ENCODE data around the gene CFB. TPM values are rescaled to one million over a fixed set of nuclear protein-coding genes. Genes with fewer than 3 reads are reported as not detected.
"Not testable (repeated sequence)": the region's sequence is repeated elsewhere in the genome, so short reads cannot be mapped to it uniquely, and the experiment has no call there.

Gene CFB
- total and polyA plus RNA-seq, 9 donors: 1.0 to 4.8 (median 1.9) TPM

DNA sequence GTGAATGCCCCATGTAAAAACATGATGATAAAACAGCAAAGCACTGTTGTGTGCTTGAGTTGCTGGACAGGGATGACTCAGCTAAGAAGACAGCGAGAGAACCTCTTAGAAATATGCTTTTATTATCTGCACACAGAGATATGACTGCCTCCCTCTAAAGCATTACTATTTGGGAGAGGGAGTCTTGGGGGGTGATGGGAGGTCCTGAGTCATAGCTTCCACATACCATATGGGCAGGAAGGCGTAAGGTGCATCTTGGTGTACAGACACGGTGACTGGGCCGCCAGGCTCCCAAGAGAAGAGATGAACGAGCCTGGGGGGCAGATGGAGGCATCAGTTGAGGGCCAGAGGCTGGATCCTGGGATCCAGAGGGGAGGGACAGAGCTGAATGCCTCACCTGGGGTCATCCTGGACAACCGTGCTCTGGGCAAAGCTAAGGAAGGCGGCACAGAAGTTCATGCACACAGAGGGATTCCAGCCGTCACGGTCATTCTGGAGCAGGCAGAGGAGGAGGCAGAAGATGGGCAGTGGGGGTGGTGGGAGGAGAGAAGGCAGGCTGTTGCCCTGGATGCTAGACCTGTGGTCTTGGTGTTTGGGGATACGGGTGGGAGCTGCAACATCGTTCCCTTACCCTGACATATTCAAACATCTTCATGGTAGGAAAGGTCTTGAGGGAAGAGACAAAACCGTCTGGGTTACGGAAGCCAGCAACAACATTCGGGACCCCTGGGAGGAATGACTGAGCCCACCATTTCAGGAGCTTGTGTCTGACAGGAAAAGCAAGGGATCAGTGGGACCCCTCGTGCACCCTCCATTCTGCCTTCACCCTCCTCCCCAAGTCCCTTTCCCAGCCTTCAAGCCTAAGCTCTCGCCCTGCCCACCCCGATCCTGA lies 24.1 kb downstream of the CFB start:
- Histone ChIP-seq H3K4me1 (ENCODE audit: control insufficient read depth, insufficient read depth, low read length) (peaks cover 21% of the 10 kb centered on the region), H3K27ac (ENCODE audit: low read length) (no peak overlapping the region), H3K36me3 (ENCODE audit: control insufficient read depth, insufficient read depth, low read length) (peaks cover 54% of the 10 kb centered on the region), H3K4me3 (ENCODE audit: low read length) (no peak overlapping the region), H3K9me3 (replicated peaks; ENCODE audit: control insufficient read depth, low read depth, low read length) (no peaks in the 10 kb centered on the region), H3K27me3 (ENCODE audit: control insufficient read depth, insufficient read depth, low read length) (no peaks in the 10 kb centered on the region)
- DNase-seq: no peak
- WGBS (ENCODE audit: insufficient coverage): 67% methylated on average over 6 of the region's 17 CpGs

DNA sequence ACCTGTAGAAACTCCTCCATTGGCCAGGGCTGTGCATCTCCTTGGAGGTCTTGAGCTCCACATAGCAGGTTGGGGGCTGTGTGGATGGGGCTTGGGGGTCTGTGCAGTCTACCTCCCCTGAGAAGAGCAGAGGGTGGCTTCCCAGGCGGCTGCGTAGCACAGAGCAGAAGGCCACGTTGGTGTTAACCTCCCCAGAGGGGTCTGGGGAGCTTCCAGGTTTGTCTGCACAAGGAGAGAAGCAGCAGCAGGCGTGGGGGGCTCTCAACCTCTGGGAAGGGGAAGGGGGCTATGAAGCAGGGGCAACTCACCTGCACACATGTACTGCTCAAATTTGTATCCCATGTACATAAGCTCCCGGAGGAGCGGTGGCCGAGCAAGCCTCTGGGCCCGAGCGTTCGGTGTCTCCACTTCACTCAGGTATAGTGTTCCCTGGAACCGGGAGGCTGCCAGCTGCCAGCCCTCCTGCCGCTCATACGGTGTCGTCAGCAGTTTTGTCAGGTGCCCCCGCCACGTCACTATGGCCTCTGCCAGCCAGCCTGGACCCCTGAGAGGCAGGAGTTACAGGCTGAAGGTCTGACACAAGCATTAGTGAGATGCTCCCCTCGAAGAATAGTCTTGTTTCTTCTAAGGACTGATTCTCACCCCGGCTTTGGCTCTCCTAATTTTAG lies 24.8 kb downstream of the CFB start:
- H3K27me3 ChIP-seq (ENCODE audit: control insufficient read depth, insufficient read depth, low read length): no peaks in the 10 kb centered on the region
- peaks cover 48% of the 10 kb centered on the region for H3K36me3 ChIP-seq (ENCODE audit: control insufficient read depth, insufficient read depth, low read length)
- 76% methylated on average over 16 of the region's 18 CpGs for WGBS (ENCODE audit: insufficient coverage)
- no peaks in the 10 kb centered on the region for H3K9me3 ChIP-seq (replicated peaks; ENCODE audit: control insufficient read depth, low read depth, low read length)
- DNase-seq: no peak
- peaks cover 21% of the 10 kb centered on the region for H3K4me1 ChIP-seq (ENCODE audit: control insufficient read depth, insufficient read depth, low read length)
- H3K4me3 ChIP-seq (ENCODE audit: low read length): peak overlapping the region; percentile 86
- peak overlapping the region; percentile 99 for H3K27ac ChIP-seq (ENCODE audit: low read length)

DNA sequence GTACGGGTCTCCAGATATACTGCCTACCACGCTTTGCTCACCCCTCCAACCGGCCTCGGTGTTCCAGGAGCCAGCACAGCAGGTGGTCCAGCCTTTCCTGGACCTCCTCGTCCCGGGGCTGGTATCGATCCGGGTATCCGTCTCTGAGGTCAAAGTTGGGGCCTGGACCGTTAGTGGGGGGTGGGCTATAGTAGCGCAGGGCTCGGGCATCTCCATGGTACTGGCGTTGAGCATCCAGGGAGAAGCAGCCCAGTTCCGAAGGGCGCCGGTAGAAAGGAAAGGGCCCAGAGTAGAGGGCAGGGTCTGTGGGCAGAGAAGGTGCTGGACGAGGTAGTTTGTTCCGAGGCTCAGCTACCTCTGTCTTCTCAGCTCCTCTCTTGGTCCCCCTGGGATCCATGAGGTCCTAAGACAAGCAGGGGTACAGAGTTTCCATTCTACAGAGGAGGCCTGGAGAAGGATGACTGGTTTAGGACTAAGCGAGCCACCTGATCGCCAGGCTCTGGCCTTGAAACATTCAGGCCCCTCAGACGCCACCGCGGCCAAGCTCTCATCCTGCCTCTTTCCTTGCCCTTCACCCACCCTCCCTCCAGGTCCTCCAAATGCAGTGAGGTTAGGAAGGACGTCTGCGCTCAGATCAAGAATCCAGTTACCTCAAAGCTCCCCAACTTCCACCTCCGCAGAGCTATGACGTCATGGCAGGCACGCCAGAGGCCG lies 25.5 kb downstream of the CFB start:
- Histone ChIP-seq H3K27ac (ENCODE audit: low read length) (peak overlapping the region; percentile 99), H3K27me3 (ENCODE audit: control insufficient read depth, insufficient read depth, low read length) (no peaks in the 10 kb centered on the region), H3K36me3 (ENCODE audit: control insufficient read depth, insufficient read depth, low read length) (peaks cover 43% of the 10 kb centered on the region), H3K4me1 (ENCODE audit: control insufficient read depth, insufficient read depth, low read length) (peaks cover 21% of the 10 kb centered on the region), H3K9me3 (replicated peaks; ENCODE audit: control insufficient read depth, low read depth, low read length) (no peaks in the 10 kb centered on the region), H3K4me3 (ENCODE audit: low read length) (peak overlapping the region; percentile 86)
- no peak for DNase-seq
- WGBS (ENCODE audit: insufficient coverage): 21% methylated on average over 16 of the region's 29 CpGs

DNA sequence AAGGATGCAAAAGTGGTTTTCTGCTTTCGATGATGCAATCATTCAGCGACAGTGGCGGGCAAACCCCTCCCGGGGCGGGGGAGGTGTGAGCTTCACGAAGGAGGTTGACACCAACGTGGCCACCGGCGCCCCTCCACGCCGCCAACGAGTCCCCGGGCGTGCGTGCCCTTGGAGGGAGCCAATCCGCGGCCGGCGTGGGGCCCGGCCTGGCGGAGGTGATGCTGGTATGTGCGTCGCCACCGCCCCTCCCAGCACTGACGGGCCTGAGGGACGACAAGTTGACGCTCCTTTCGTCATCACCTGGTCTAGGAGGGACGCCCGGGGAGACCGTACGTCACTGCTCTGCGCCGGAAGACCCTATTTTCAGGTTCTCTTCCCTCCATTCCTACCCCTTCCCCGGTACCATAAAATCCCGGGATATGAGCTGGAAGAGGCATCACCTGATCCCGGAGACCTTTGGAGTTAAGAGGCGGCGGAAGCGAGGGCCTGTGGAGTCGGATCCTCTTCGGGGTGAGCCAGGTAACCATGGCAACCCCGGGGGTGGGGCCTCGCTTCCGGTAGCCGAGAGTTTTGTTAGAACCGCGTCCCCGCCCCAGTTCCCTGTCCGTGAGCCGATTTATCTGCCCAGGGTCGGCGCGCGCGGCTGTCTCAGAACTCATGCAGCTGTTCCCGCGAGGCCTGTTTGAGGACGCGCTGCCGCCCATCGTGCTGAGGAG lies 26.3 kb downstream of the CFB start, which contains the start of gene DXO:
TSS of gene DXO (minus strand) at position 146 of the 716 bp plus-strand sequence. CDS start 463 bp downstream, outside the sequence.
- H3K4me3 ChIP-seq (ENCODE audit: low read length): peak within 1 kb of the TSS; percentile 86
- no peaks in the 10 kb centered on the region for H3K9me3 ChIP-seq (replicated peaks; ENCODE audit: control insufficient read depth, low read depth, low read length)
- peaks cover 21% of the 10 kb centered on the region for H3K4me1 ChIP-seq (ENCODE audit: control insufficient read depth, insufficient read depth, low read length)
- peak within 1 kb of the TSS; percentile 99 for H3K27ac ChIP-seq (ENCODE audit: low read length)
- WGBS (ENCODE audit: insufficient coverage): under 1% methylated on average over 59 of the region's 62 CpGs
- H3K27me3 ChIP-seq (ENCODE audit: control insufficient read depth, insufficient read depth, low read length): no peaks in the 10 kb centered on the region
- DNase-seq: peak; percentile 98
- peaks cover 35% of the 10 kb centered on the region for H3K36me3 ChIP-seq (ENCODE audit: control insufficient read depth, insufficient read depth, low read length)

DNA sequence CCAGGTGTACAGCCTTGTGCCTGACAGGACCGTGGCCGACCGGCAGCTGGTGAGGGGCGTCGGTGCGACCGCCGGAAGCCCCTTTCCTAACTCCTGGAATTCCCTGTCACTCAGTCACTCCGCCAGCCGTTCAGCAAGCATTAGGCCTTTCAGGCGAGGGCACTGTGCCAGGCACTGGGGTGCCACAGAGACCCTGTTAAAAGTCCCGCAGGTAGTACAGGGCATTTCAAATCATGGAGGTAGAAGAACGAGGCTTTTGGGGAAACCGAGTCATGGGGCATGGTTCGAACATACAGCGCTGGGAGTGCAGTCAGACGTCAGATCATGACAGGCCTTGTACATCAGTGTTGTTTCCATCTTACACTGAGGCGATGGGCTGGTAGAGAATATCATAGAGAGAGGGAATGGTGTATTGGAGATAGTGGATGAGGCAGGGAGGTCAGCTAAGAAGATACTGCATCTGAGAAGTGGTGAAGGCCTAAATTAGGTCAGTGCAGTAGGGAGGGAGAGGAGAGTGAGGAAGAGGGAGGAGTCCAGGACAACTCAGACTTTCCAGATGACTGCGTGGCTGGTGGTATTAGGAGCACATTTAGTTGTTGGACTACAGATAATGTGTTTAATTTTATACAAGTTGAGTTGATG lies 26.9 kb downstream of the CFB start:
- H3K27me3 ChIP-seq (ENCODE audit: control insufficient read depth, insufficient read depth, low read length): no peaks in the 10 kb centered on the region
- 7% methylated on average over 17 of the region's 19 CpGs for WGBS (ENCODE audit: insufficient coverage)
- peak; percentile 66 for DNase-seq
- H3K36me3 ChIP-seq (ENCODE audit: control insufficient read depth, insufficient read depth, low read length): peaks cover 29% of the 10 kb centered on the region
- peak overlapping the region; percentile 99 for H3K27ac ChIP-seq (ENCODE audit: low read length)
- peak overlapping the region; percentile 86 for H3K4me3 ChIP-seq (ENCODE audit: low read length)
- peaks cover 21% of the 10 kb centered on the region for H3K4me1 ChIP-seq (ENCODE audit: control insufficient read depth, insufficient read depth, low read length)
- H3K9me3 ChIP-seq (replicated peaks; ENCODE audit: control insufficient read depth, low read depth, low read length): no peaks in the 10 kb centered on the region

DNA sequence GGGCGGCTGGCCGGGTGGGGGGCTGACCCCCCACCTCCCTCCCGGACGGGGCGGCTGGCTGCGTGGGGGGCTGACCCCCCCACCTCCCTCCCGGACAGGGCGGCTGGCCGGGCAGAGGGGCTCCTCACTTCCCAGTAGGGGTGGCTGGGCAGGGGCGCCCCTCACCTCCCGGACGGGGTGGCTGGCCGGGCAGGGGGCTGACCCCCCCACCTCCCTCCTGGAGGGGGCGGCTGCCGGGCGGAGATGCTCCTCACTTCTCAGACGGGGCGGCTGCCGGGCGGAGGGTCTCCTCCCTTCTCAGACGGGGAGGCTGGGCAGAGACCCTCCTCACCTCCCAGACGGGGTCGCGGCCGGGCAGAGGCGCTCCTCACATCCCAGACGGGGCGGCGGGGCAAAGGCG lies 30.2 kb downstream of the CFB start:
- DNase-seq; H3K27ac ChIP-seq (ENCODE audit: low read length); H3K27me3 ChIP-seq (ENCODE audit: control insufficient read depth, insufficient read depth, low read length); H3K9me3 ChIP-seq (replicated peaks; ENCODE audit: control insufficient read depth, low read depth, low read length); H3K4me3 ChIP-seq (ENCODE audit: low read length): not testable (repeated sequence)
- peaks cover 14% of the 10 kb centered on the region for H3K36me3 ChIP-seq (ENCODE audit: control insufficient read depth, insufficient read depth, low read length)
- 100% methylated on average over 3 of the region's 30 CpGs for WGBS (ENCODE audit: insufficient coverage)
- peaks cover 14% of the 10 kb centered on the region for H3K4me1 ChIP-seq (ENCODE audit: control insufficient read depth, insufficient read depth, low read length)

DNA sequence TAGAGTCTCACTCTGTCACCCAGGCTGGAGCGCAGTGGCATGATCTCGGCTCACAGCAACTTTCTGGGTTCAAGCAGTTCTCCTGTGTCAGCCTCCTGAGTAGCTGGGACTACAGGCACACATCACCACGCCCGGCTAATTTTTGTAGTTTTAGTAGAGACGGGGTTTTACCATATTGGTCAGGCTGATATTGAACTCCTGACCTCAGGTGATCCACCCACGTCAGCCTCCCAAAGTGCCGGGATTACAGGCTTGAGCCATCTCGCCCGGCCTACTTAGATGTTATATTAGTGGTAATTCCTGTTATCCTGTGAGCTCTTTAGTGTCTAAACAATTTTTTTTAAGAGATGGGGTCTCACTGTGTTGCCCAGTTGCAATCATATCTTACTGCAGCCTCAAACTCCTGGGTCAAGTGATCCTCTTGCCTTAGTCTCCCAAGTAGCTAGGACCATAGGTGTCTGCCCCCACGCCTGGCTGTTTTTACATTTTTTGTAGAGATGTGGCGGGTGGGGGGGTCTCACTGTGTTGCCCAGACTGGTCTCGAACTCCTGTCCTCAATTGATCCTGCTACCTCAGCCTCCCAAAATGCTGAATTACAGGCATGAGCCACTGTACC lies 32.0 kb downstream of the CFB start:
- peaks cover 14% of the 10 kb centered on the region for H3K36me3 ChIP-seq (ENCODE audit: control insufficient read depth, insufficient read depth, low read length)
- no peak overlapping the region for H3K27ac ChIP-seq (ENCODE audit: low read length)
- no peak for DNase-seq
- H3K4me3 ChIP-seq (ENCODE audit: low read length): no peak overlapping the region
- no peaks in the 10 kb centered on the region for H3K9me3 ChIP-seq (replicated peaks; ENCODE audit: control insufficient read depth, low read depth, low read length)
- WGBS (ENCODE audit: insufficient coverage): 91% methylated on average over 6 of the region's 12 CpGs
- no peaks in the 10 kb centered on the region for H3K27me3 ChIP-seq (ENCODE audit: control insufficient read depth, insufficient read depth, low read length)
- peaks cover 3% of the 10 kb centered on the region for H3K4me1 ChIP-seq (ENCODE audit: control insufficient read depth, insufficient read depth, low read length)

DNA sequence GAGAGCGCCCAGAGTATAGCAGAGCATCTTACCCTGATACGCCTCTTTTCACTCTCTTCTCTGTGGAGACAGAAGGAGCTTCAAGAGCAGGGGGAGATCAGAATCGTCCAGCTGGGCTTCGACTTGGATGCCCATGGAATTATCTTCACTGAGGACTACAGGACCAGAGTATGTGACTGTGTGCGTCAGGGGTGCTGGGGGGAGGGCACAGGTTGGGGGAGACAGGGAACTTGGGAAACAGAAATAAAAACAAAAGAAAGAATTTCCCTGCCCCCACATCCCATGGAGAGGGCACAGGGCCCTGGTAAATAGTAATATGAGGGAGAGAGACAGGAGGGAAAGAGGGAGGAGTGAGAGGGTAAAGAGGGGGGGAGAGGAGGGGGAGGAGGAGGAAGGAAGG lies 32.9 kb downstream of the CFB start:
- Histone ChIP-seq H3K36me3 (ENCODE audit: control insufficient read depth, insufficient read depth, low read length) (peaks cover 14% of the 10 kb centered on the region), H3K4me1 (ENCODE audit: control insufficient read depth, insufficient read depth, low read length) (no peaks in the 10 kb centered on the region), H3K27ac (ENCODE audit: low read length) (no peak overlapping the region), H3K4me3 (ENCODE audit: low read length) (no peak overlapping the region), H3K9me3 (replicated peaks; ENCODE audit: control insufficient read depth, low read depth, low read length) (no peaks in the 10 kb centered on the region), H3K27me3 (ENCODE audit: control insufficient read depth, insufficient read depth, low read length) (no peaks in the 10 kb centered on the region)
- WGBS (ENCODE audit: insufficient coverage): 90% methylated on average over 2 of the region's 5 CpGs
- no peak for DNase-seq

DNA sequence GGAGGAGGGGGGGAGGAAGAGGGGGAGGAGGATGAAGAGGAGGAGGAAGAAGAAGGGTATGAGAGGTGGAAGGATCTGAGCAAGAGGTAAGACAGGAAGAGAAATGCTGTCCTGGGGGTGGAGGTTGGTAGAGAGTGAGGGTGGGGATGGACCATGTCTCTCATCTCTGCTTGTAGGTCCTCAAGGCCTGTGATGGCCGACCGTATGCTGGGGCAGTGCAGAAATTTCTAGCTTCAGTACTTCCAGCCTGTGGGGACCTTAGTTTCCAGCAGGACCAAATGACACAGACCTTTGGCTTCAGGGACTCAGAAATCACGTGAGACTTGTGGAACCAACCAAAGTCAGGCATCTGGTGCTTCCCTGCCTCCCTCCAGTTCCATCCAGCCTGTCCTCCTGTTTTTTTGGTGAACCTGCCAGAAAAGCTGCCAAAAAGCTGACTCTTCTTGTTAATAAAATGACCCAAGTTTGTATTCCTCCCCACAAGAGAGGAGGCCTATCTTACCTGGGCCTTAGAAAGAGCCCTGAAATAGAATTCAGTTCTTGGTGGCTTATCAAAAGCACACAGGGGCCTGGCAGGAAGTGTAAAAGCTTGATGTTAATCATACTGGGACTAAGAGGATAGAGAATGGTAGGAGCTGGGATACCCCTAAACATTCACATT lies 33.5 kb downstream of the CFB start:
- 85% methylated on average over 3 of the region's 3 CpGs for WGBS (ENCODE audit: insufficient coverage)
- H3K4me3 ChIP-seq (ENCODE audit: low read length): no peak overlapping the region
- H3K4me1 ChIP-seq (ENCODE audit: control insufficient read depth, insufficient read depth, low read length): no peaks in the 10 kb centered on the region
- H3K27me3 ChIP-seq (ENCODE audit: control insufficient read depth, insufficient read depth, low read length): no peaks in the 10 kb centered on the region
- H3K36me3 ChIP-seq (ENCODE audit: control insufficient read depth, insufficient read depth, low read length): peaks cover 14% of the 10 kb centered on the region
- DNase-seq: no peak
- H3K27ac ChIP-seq (ENCODE audit: low read length): no peak overlapping the region
- H3K9me3 ChIP-seq (replicated peaks; ENCODE audit: control insufficient read depth, low read depth, low read length): no peaks in the 10 kb centered on the region

Measured in muscle of leg (tissue), 11 donors.